Measurements from ENCODE around the gene NUCB2.
"Not testable (repeated sequence)": the region's sequence is repeated elsewhere in the genome, so short reads cannot be mapped to it uniquely, and the experiment has no call there.

NUCB2 gene

DNA sequence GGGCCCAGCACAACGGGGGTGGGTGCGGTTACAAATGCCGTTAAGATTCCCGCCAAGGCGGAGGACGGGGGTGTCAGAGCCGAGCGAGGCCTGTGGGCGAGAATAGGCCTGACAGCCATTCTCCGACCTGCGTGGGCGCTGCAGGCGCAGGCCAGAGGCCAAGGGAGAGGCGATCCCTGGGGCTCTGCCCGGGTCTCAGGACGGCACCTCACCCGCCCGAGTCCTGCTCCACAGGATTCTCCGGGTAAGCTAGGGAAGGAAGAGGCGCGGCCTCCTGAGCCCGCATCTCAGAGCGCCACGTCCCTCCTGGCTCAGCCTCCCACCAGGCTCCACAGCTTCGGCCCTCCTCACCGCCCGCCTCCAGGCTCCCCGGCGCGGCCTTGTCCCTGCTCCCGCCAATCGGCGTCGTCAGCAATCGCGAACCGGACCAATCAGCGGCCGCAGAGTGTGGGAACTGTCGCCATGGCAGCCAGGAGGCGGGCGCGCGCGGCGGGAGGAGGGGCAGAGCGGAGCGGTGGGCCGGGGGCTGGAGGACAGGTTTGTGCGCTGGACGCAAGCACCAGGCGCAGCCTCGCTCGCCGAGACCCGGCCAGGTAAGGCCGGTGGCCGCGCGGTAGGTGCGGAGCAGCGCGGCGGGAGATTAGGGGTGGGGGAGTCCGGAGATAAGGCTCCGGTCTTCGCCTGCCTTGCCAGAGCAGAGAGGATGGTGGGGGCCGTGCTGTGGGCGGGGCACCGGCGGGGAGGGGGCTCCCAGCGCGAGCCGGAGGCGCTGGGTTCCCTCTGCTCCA is at the start of gene NUCB2:
TSS of gene NUCB2 (plus strand) at position 504 of the 788 bp plus-strand sequence. CDS start 18,585 bp downstream, outside the sequence.
- Histone ChIP-seq H3K4me3 (peak within 1 kb of the TSS; percentile 53 to 98 (median 93)), H3K27ac (peak within 1 kb of the TSS; percentile 27 to 92 (median 82))

DNA sequence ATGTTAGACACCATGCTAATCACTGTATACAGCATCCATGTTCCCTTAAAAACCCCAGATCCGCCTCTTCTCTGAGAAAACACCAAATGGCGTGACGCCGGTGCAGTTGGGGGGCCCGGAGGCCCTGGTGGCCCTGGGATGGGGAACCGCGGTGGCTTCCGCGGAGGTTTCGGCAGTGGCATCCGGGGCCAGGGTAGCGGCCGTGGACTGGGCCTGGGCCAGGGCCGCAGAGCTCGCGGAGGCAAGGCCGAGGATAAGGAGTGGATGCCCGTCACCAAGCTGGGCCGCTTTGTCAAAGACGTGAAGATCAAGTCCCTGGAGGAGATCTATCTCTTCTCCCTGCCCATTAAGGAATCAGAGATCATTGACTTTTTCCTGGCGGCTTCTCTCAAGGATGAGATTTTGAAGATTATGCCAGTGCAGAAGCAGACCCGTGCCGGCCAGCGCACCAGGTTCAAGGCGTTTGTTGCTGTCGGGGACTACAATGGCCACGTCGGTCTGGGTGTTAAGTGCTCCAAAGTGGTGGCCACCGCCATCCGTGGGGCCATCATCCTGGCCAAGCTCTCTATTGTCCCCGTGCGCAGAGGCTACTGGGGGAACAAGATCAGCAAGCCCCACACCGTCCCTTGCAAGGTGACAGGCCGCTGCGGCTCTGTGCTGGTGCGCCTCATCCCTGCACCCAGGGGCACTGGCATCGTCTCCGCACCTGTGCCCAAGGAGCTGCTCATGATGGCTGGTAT is 48.2 kb upstream of the NUCB2 start:
- H3K27ac ChIP-seq = not testable (repeated sequence)

DNA sequence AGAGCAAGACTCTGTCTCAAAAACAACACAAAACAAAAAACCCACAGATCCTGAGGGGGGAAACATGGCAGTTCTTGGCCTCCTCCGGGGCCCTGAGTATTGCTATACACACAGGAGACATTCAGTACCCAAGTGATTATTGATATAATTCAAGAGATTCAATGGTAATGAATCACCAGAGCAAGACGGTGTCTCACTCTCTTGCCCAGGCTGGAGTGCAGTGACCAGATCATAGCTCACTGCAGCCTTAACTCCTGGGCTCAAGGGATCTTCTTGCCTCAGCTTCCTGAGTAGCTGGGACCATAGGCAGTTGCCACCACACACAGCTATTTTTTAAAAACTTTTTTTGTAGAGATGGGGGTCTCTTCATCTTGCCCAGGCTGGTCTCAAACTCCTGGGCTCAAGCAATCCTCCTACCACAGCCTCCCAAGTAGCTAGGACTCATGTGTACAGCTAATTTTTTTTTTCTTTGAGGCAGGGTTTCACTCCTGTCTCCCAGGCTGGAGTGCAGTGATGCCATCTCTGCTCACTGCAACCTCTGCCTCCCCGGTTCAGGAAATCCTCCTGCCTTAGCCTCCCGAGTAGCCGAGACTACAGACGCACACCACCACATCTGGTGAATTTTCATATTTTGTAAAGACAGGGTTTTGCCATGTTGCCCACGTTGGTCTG is 46.9 kb upstream of the NUCB2 start:
- H3K4me3 ChIP-seq = no peak overlapping the region
- no peak overlapping the region for H3K27ac ChIP-seq

More for the DNA sequence above, 48.2 kb upstream of the NUCB2 start:
- not testable (repeated sequence) for H3K4me3 ChIP-seq

DNA sequence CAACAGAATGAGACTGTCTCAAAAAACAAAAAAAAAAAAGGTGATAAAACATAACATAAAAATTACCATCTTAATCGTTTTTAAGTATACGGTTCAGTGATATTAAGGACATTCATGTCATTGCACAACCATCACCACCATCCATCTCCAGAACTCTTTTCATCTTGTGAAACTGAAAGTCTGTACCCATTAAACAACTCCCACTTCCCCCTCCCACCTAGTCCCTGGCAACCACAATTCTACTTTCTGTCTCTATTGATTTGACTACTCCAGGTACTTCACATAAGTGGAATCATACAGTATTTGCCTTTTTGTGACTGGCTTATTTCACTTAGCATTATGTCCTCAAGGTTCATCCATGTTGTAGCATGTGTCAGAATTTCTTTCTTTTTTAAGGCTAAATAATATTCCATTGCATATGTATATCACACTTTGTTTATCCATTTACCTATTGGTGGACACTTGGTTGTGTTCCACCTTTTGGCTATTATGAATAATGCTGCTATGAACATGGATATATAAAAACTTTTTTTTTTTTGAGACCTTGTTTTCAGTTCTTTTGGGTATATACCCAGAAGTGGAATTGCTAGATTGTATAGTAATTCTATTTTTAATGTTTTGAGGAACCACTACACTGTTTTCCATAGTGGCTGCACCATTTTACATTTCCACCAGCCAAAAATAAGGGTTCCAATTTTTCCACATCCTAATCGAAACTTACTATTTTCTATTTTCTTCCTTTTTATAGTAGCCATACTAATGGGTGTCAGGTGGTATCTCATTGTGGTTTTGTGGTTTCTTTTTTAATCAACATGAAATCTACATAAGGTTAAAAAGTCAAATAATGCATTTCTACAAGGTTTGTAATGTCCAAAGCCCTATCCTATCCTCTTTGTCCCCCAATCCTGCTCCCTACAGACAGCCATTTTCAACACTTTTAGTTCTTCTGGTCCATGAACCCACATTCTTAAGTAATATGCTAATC is 45.4 kb upstream of the NUCB2 start:
- H3K27ac ChIP-seq = no peak overlapping the region
- no peak overlapping the region for H3K4me3 ChIP-seq

DNA sequence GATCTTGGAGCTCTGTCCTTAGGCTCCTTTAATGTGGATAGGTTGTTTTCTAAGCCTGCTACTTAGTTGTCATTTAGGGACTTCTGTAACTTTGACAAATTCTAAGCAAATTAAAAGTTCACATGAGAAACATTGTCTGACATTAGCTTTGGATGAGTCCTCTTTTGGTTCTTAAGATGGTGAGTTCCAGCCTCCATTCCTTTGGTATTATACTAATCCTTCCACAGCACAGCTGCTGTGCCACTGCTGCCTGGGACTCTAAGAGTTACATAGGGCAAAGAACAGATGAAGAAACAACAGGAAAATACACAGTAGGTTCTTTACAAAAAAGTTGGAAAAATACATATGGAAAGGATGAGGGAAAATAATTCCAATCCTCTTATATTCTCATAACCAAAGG is 43.4 kb upstream of the NUCB2 start:
- no peak overlapping the region for H3K4me3 ChIP-seq
- H3K27ac ChIP-seq = no peak overlapping the region

DNA sequence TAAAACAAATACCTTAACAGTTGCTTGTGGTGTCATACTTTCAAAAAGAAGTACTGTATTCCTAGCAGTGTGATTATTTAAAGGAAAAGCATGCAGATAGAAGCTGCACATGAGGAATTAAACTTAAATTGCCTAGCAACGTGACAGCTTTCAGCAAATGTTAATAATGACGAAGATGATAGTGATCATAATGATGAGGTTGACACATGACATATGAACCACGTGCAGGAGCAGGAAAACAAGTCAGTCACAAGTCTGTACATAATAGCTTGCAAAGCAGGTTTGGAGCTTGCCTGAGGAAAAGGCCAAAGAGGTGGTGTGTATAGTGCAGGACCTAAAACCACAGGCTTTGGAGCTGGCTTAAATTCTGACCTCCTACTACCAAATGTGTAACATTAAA is 38.2 kb upstream of the NUCB2 start:
- H3K27ac ChIP-seq = peak overlapping the region in 2 of 21 experiments; percentile 20 to 29
- no peak overlapping the region for H3K4me3 ChIP-seq

DNA sequence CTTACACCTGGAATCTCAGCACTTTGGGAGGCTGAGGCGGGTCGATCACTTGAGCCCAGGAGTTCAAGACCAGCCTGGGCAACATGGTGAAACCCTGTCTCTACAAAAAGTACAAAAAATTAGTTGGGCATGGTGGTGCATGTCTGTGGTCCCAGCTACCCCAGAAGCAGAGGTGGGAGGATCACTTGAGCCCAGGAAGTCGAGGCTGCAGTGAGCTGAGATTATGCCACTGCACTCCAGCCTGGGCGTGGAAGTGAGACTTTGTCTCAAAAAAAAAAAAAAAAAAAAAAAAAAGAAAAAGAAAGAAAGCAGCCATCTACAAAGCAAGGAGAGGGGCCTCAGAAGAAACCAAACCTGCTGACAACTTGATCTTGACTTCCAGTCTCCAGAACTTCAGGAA is 36.6 kb upstream of the NUCB2 start:
- H3K4me3 ChIP-seq, H3K27ac ChIP-seq: not testable (repeated sequence)

DNA sequence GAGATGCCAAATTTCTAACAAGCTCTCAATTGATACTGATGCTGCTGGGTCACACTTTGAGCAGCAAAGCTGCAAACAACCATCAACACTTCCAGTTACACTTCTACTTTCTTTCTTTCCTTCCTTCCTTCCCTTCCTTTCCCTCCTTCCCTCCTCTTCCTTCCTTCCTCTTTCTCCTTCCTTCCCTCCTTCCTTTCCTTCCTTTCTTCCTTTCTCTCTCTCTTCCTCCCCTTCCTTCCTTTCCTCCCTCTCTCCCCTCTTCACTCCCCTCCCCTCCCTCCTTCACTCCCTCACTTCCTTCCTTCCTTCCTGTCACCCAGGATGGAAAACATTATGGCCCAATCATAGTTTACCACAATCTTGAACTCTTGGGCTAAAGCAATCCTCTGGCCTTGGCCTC is 35.8 kb upstream of the NUCB2 start:
- H3K27ac ChIP-seq = no peak overlapping the region
- H3K4me3 ChIP-seq = no peak overlapping the region

DNA sequence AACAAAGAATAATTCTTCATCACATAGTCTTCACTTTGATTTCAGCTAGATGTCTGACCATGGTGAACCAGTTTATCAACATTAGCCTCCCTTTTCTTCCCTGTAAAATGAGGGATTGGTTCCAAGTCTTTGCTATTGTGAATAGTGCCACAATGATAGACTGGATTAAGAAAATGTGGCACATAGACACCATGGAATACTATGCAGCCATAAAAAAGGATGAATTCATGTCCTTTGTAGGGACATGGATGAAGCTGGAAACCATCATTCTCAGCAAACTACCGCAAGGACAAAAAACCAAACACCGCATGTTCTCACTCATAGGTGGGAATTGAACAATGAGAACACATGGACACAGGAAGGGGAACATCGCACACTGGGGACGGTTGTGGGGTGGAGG is 33.6 kb upstream of the NUCB2 start:
- not testable (repeated sequence) for H3K27ac ChIP-seq, H3K4me3 ChIP-seq

DNA sequence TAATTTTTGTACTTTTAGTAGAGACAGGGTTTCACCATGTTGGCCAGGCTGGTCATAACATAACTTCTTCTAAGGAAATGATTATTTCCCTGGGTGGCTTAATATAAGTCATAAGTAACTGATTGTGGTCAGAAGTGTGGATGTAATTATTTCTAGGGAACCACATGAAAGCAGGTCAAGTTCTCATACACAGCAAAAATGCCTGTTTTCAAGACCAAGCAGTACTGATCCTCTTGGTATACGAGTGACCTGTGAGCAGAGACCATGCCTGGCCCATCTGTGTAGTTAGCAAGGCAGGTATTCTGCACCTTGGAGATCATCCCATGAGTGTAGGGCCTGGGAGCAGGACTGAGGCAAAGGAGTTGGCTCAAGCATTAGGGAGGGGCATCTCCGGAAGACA is 32.5 kb upstream of the NUCB2 start:
- H3K27ac ChIP-seq = no peak overlapping the region

DNA sequence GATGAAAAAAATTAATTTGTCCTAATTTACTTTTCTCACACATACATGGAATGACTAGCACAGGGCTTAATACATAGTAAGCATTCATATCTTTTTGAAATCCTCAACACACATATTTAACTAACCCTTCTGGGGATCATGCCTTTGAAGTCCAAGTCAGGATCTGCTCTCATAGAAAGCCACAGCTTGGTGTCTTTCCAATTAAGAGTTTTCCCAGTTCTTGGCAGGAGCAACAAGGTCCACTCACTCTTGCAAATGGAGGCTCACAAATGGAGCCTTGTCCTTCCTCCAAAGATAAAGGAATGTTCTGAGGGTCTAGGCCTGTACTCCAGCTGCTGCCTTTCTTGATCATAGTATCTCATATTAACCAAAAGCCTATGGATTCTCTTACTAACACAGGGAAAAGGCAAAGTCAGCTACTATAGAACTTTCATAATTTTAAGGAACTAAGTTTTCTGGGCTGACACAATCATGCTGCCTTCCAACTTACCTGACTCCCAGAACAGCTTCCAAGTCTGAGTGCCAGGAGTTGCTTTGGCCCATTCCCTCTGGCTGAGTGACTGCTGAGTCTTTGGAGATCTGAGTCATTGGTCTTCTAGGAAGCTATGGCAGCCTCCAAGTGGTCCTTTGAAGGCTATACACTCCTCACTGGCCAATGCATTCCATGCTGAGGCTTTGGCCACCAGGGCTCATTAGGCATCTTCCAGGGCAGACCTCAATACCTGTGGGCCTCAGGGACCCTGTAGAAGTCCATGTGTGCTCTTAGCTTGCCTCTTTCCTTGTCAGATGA is 25.8 kb upstream of the NUCB2 start:
- Histone ChIP-seq H3K4me3 (no peak overlapping the region), H3K27ac (no peak overlapping the region)

More for the DNA sequence above, 32.5 kb upstream of the NUCB2 start:
- no peak overlapping the region for H3K4me3 ChIP-seq

DNA sequence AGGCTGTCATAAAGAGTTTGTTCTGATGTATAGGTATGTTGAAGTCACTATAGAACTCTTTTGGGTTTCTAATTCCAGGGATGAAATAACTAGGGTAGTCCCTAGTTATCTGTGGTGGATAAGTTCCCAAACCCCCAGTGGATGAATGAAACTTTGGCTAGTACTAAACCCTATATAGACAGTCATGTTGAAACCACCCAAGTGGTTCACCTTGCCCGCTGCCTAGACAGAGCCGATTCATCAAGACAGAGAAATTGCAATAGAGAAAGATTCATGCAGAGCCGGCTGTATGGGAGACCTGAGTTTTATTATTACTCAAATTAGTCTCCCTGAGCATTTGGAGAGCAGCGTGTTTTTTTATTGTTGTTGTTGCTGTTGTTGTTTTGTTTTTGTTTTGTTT is 23.8 kb upstream of the NUCB2 start:
- H3K27ac ChIP-seq = no peak overlapping the region
- H3K4me3 ChIP-seq = no peak overlapping the region

DNA sequence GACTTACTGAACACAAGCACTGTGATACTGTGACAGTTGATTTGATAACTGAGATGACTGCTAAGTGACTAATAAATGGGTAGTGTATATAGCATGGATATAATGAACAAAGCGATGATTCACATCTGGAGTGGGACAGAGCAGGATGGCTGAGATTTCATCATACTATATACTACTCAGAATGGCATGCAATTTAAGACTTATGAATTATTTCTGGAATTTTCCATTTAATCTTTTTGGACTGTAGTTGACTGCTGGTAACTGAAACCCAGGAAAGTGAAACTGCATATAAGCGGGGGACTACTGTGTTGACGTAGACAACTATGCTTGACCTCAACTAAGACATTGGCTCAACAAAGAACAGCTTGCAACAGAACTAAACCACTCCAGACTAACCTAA is 20.0 kb upstream of the NUCB2 start:
- Histone ChIP-seq H3K27ac (peak overlapping the region in 4 of 21 experiments; percentile 11 to 46 (median 26)), H3K4me3 (no peak overlapping the region)

DNA sequence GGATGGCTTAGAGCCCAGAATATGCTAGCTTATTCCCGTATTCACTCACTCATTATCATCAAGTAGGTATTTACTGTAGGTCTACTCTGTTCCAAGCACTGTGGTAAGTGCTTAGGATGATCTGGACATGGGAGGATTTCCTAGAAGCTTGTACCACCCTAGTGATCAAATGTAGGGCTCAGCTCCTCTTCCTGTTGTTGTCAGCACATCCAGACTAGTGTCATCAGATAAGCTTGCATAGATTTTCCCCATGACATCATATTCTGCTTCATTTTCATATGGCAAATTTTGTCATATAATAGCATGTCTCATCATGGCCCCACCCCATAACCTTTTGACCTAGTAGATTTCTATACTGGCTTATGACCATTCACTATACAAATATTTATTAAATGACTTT is 19.3 kb upstream of the NUCB2 start:
- Histone ChIP-seq H3K4me3 (no peak overlapping the region), H3K27ac (peak overlapping the region in 3 of 21 experiments; percentile 11 to 46 (median 29))

DNA sequence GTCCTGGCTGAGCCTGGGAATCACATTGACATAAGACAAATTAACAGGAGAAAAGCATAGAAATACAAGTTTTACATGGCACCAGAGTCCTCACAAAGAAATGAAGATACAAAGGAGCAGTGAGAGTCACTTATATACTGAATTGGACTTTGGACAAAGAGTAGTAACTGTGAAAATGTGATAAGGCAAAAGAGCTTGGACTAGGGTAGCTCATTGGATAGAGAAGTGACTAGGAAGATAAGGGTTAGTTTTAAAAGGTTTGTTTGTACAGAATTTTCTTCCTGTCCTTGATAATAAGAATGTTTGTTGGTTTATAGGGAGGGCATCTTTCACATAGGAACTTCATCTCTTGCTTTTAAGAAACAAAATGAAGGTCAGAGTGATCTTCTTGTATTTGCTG is 17.9 kb upstream of the NUCB2 start:
- no peak overlapping the region for H3K4me3 ChIP-seq
- no peak overlapping the region for H3K27ac ChIP-seq

DNA sequence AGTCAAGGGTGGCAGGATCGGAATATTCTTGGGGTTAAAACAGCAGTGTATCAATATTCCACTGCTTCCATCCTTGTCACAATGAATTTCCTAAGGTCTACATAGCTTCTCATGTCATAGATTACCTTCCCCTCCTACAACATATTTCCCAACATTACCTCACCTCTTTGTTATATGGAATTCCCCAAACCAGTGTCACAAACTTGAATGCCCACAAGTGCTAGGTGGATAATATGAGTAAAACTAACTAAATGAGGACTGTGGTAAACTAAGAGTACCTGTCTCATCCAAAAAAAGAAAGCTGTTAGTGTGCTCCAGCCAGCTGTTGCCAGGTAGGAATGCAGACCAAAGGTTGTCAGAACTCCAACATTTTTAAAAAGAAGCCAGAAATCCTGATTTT is 17.0 kb upstream of the NUCB2 start:
- Histone ChIP-seq H3K4me3 (no peak overlapping the region), H3K27ac (no peak overlapping the region)

DNA sequence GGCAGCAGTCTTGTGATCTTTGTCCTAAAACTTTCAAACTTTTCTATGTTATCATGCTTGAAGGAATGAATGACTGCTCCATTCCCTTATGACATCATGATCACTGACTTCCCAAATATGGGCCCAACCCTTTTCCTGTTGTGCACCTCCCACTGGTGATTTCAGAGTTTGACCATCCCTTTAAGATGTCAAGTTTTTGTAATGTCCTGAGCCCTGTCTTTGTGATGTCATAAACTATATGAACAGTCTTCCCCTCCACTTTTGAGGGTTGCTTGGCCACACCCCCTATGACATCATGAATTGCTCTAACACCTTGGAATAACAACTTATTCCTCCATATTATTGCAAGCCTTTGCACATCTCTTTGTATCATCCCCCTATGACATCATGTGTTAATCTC is 16.5 kb upstream of the NUCB2 start:
- no peak overlapping the region for H3K4me3 ChIP-seq
- H3K27ac ChIP-seq = no peak overlapping the region

DNA sequence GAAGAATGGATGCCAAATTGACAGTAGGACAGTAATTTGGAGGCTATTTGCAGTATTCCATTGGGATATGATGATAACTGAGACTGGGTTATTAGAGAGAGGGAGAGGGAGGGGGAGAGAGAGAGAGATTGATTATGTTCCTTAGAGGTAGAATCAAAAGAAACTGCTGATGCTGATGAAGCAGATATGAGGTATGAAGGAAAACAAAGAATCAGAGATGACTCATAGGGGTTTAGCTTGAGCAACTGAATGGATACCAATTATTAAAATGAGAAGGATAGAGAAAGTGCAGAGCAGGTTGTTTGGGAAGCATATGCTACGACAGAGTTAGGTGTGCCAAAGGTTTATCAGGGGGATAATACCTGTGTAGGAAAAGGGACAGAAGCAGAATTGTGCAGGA is 12.8 kb upstream of the NUCB2 start:
- Histone ChIP-seq H3K4me3 (no peak overlapping the region), H3K27ac (no peak overlapping the region)

DNA sequence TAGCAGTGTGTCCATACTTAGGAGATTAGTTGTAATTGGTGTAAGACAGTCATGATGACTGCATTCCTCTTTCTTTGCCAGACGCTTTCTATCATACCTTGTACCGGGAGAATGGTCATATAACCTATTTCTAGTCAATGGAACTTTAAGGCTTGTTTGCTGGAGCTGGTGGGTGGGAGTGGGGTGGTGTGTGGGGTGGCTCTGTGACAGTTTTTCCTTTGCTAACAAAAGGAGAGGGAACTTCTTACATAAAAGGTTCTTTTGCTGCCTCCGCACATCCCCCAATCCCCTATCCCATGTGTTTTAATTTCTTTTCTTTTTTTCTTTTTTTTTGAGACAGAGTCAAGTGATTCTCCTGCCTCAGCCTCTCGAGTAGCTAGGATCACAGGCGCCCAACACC is 9.8 kb upstream of the NUCB2 start:
- Histone ChIP-seq H3K27ac (no peak overlapping the region), H3K4me3 (no peak overlapping the region)

All from skin epidermis (tissue), 12 donors.